ENCODE results near the gene EIPR1. TPM values are rescaled to one million over a fixed set of nuclear protein-coding genes. Genes with fewer than 3 reads are reported as not detected.

Gene EIPR1
- total and polyA plus RNA-seq, 2 of the 13 experiments (the other 11 are each of a cell fraction or from before 2014, with no cell fraction given), result 70.0 to 96.3 TPM

DNA sequence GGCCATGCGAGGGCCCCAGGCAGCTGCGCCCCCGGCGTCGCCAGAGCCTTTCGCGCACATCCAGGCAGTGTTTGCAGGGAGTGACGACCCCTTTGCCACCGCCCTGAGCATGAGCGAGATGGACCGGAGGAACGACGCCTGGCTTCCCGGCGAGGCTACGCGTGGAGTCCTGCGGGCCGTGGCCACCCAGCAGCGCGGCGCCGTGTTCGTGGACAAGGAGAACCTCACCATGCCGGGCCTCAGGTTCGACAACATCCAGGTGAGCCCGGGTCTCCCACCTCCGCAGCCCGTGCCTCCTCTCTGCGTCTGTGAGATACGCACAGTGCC is 10.8 kb upstream of the EIPR1 start:
- POLR2A ChIA-PET, result no interaction called here
- Histone ChIP-seq H3K4me1 (ENCODE audit: insufficient read depth, low read length) (no peaks in the 10 kb centered on the region), H3K4me3 (replicated peaks in 1 of 3; ENCODE audit: insufficient read depth in 1 of 3, low read depth in 2 of 3, low read length in 3 of 3) (no peak overlapping the region), H3K36me3 (replicated peaks in 1 of 2; ENCODE audit: control insufficient read depth in 1 of 2, insufficient read depth in 2 of 2, low read length in 2 of 2) (peaks cover 16 to 47% of the 10 kb centered on the region in 2 experiments), H3K27ac (ENCODE audit: extremely low read length, insufficient read depth, low read length) (no peak overlapping the region), H4K20me1 (ENCODE audit: insufficient read depth, low read length) (no peaks in the 10 kb centered on the region), H3K4me2 (ENCODE audit: low read depth, low read length) (no peak overlapping the region), H3K9ac (ENCODE audit: insufficient read depth, low read depth, low read length) (no peak overlapping the region), H2AFZ (ENCODE audit: low read length) (no peak overlapping the region), H3K79me2 (ENCODE audit: insufficient read depth, low read length) (peaks cover 11% of the 10 kb centered on the region), H3K9me3 (ENCODE audit: low read length) (no peaks in the 10 kb centered on the region), H3K27me3 (ENCODE audit: control insufficient read depth in 1 of 2, insufficient read depth in 2 of 2, low read length in 2 of 2) (no peaks in the 10 kb centered on the region)
- intact Hi-C loops (cut with micrococcal nuclease; ENCODE audit: unreplicated experiment), result no loop called here
- ATAC-seq, result no peak
- FAIRE-seq, result no peak
- CTCF ChIA-PET (ENCODE audit: low intra/inter-chr PET ratio, low total read pairs), result no interaction called here
- DNase-seq (ENCODE audit: low spot score), result no peak
- in situ Hi-C loops (cut with HindIII; ENCODE audit: extremely low pct_ligation_motif_present, low pct_unique_long_range_greater_than_20kb), result no loop called here
- WGBS (ENCODE audit: low lambda C conversion rate), result over 99% methylated on average over 31 of the region's 31 CpGs
- TF ChIP-seq ZNF768 (CRISPR knock-in tag; IDR thresholded peaks at IDR 0.05) (0 out of 2 replicates have a peak, but pooled peaks have one; percentile 15), E2F2 (CRISPR knock-in tag; IDR thresholded peaks at IDR 0.05; ENCODE audit: borderline replicate concordance) (no peak), RBFOX2 (IDR thresholded peaks at IDR 0.05; ENCODE audit: low read depth, low read length) (peak; percentile 38; the same call in 1 of the 2 replicates), AGO2 (optimal IDR thresholded peaks at IDR 0.05; ENCODE audit: low read depth, low read length) (peak; percentile 13), ZBTB4 (CRISPR knock-in tag; IDR thresholded peaks at IDR 0.05; ENCODE audit: borderline replicate concordance) (no peak)
- TF ChIP-seq, protein P1, sequence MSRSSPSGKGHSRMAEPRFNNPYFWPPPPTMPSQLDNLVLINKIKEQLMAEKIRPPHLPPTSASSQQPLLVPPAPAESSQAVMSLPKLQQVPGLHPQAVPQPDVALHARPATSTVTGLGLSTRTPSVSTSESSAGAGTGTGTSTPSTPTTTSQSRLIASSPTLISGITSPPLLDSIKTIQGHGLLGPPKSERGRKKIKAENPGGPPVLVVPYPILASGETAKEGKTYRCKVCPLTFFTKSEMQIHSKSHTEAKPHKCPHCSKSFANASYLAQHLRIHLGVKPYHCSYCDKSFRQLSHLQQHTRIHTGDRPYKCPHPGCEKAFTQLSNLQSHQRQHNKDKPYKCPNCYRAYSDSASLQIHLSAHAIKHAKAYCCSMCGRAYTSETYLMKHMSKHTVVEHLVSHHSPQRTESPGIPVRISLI (CRISPR knock-in tag; IDR thresholded peaks at IDR 0.05; ENCODE audit: borderline replicate concordance), result no peak
- no TSS peak for BruUV-seq (replicated peaks)

All from HepG2 (cell line).